Measurements from ENCODE around the gene HOXB8.

The HOXB8 gene

GRCh38 chr17:48582750-48583069, 32.4 kb downstream of the HOXB8 start:
- no peak for DNase-seq

GRCh38 chr17:48579760-48580554, 35.1 kb downstream of the HOXB8 start:
- DNase-seq, result no peak

- no peak for DNase-seq
Measured at GRCh38 chr17:48579471-48579759, 35.7 kb downstream of the HOXB8 start.

GRCh38 chr17:48578616-48579470, 36.2 kb downstream of the HOXB8 start:
- DNase-seq, result no peak

- peak; percentile 81 for DNase-seq
Measured at GRCh38 chr17:48577946-48578615, 37.0 kb downstream of the HOXB8 start, which contains the start of gene HOXB4. Gene HOXB4, minus strand, starts transcription at chr17:48578350. Its CDS starts 31 bp downstream, at chr17:48578319.

- DNase-seq, result no peak
Measured at GRCh38 chr17:48577330-48577945, 37.7 kb downstream of the HOXB8 start.

- DNase-seq, result no peak
Measured at GRCh38 chr17:48576479-48577309, 38.4 kb downstream of the HOXB8 start.

- no peak for DNase-seq
Measured at GRCh38 chr17:48575673-48576478, 39.2 kb downstream of the HOXB8 start.

- DNase-seq, result no peak
Measured at GRCh38 chr17:48575066-48575582, 40.0 kb downstream of the HOXB8 start.

GRCh38 chr17:48574505-48575065, 40.5 kb downstream of the HOXB8 start:
- DNase-seq, result no peak

GRCh38 chr17:48571826-48572417, 43.2 kb downstream of the HOXB8 start:
- no peak for DNase-seq

- no peak for DNase-seq
Measured at GRCh38 chr17:48571024-48571818, 43.9 kb downstream of the HOXB8 start.

GRCh38 chr17:48570325-48571023, 44.6 kb downstream of the HOXB8 start:
- no peak for DNase-seq

GRCh38 chr17:48569674-48570324, 45.3 kb downstream of the HOXB8 start:
- no peak for DNase-seq

GRCh38 chr17:48569240-48569582, 45.9 kb downstream of the HOXB8 start:
- no peak for DNase-seq

- DNase-seq, result no peak
Measured at GRCh38 chr17:48568499-48569239, 46.4 kb downstream of the HOXB8 start.

GRCh38 chr17:48567646-48568354, 47.3 kb downstream of the HOXB8 start:
- DNase-seq, result no peak

All from right hindlimb (tissue), 1 donor.